Measurements from ENCODE around the gene SLIT3.

- no peak for TF ChIP-seq CTCF (IDR thresholded peaks at IDR 0.05 in 2 of 3, conservative IDR thresholded peaks at IDR 0.05 in 1 of 3; ENCODE audit: insufficient read depth in 2 of 3, low read depth in 1 of 3, low read length in 3 of 3)
- TF ChIP-seq SPI1 (IDR thresholded peaks at IDR 0.05; ENCODE audit: borderline replicate concordance, low read depth, low read length), result no peak
- no peak for TF ChIP-seq ATF1 (CRISPR knock-in tag; IDR thresholded peaks at IDR 0.05)
- no peak for TF ChIP-seq ATF1 (tag; IDR thresholded peaks at IDR 0.05)
- TF ChIP-seq POLR2A (conservative IDR thresholded peaks at IDR 0.05), result no peak
- no peak for TF ChIP-seq GATA2 (CRISPR knock-in tag; IDR thresholded peaks at IDR 0.05)
- no peak for TF ChIP-seq NRF1 (conservative IDR thresholded peaks at IDR 0.05 in 1 of 2, IDR thresholded peaks at IDR 0.05 in 1 of 2)
- TF ChIP-seq NCOA1 (IDR thresholded peaks at IDR 0.05; ENCODE audit: low read depth), result no peak
Observed at GRCh38 chr5:169176709-169177694, 123.9 kb downstream of the SLIT3 start.
